ENCODE results near the gene USP33. TPM values are rescaled to one million over a fixed set of nuclear protein-coding genes. Genes with fewer than 3 reads are reported as not detected.

The USP33 gene
- total RNA-seq, 2 experiments from 2014 or later, result 47.8 to 67.0 TPM

- Histone ChIP-seq H2AFZ (ENCODE audit: low read length) (no peak overlapping the region), H3K9me2 (ENCODE audit: insufficient read depth, low read length) (no peaks in the 10 kb centered on the region), H3K27ac (ENCODE audit: low read depth, low read length, poor library complexity, severe bottlenecking) (no peak overlapping the region), H3K9me3 (ENCODE audit: low read length) (no peaks in the 10 kb centered on the region), H3K4me3 (ENCODE audit: low read depth, low read length, poor library complexity, severe bottlenecking) (no peak overlapping the region), H3K79me2 (ENCODE audit: insufficient read depth, low read depth, low read length) (no peaks in the 10 kb centered on the region), H3K36me3 (ENCODE audit: insufficient read depth, low read length) (peaks cover 64% of the 10 kb centered on the region), H4K20me1 (ENCODE audit: insufficient read depth, low read length) (no peaks in the 10 kb centered on the region), H3K4me2 (ENCODE audit: low read length) (no peak overlapping the region), H3K4me1 (ENCODE audit: insufficient read depth, low read length, poor library complexity, severe bottlenecking) (no peaks in the 10 kb centered on the region)
- no peak for DNase-seq (ENCODE audit: low spot score)
- no peak for TF ChIP-seq EZH2phosphoT487 (IDR thresholded peaks at IDR 0.05; ENCODE audit: borderline replicate concordance, low read depth, low read length)
- no peak for TF ChIP-seq CTCF (conservative IDR thresholded peaks at IDR 0.05; ENCODE audit: low read length)
- intact Hi-C loops (cut with micrococcal nuclease; ENCODE audit: unreplicated experiment), result loop anchor here (10.0 kb wide), 1 partner anchor 189 kb away; no protein-coding TSS in a partner anchor
- POLR2A ChIA-PET, result interaction anchor here (0.5 to 0.9 kb wide), 4 partner anchors 92 to 334 kb away, joined by 3 to 4 read pairs (median 3); no protein-coding TSS in a partner anchor
- CTCF ChIA-PET (ENCODE audit: unreplicated experiment), result no interaction called here
- BruUV-seq (replicated peaks), result no TSS peak
Observed at GRCh38 chr1:77716065-77716464, 43.6 kb downstream of the USP33 start.

- ChIA-PET CTCF (ENCODE audit: unreplicated experiment) (no interaction called here), POLR2A (interaction anchor here (0.7 to 1.1 kb wide), 2 partner anchors 9 to 442 kb away, joined by 3 read pairs; no protein-coding TSS in a partner anchor)
- no peak overlapping the region for H3K4me3 ChIP-seq (ENCODE audit: low read depth, low read length, poor library complexity, severe bottlenecking)
- no peaks in the 10 kb centered on the region for H3K4me1 ChIP-seq (ENCODE audit: insufficient read depth, low read length, poor library complexity, severe bottlenecking)
- no peaks in the 10 kb centered on the region for H3K9me3 ChIP-seq (ENCODE audit: low read length)
- H3K36me3 ChIP-seq (ENCODE audit: insufficient read depth, low read length), result peaks cover 76% of the 10 kb centered on the region
- H4K20me1 ChIP-seq (ENCODE audit: insufficient read depth, low read length), result no peaks in the 10 kb centered on the region
- H3K79me2 ChIP-seq (ENCODE audit: insufficient read depth, low read depth, low read length), result no peaks in the 10 kb centered on the region
- H2AFZ ChIP-seq (ENCODE audit: low read length), result no peak overlapping the region
- H3K4me2 ChIP-seq (ENCODE audit: low read length), result no peak overlapping the region
- no peak overlapping the region for H3K27ac ChIP-seq (ENCODE audit: low read depth, low read length, poor library complexity, severe bottlenecking)
- TF ChIP-seq EZH2phosphoT487 (IDR thresholded peaks at IDR 0.05; ENCODE audit: borderline replicate concordance, low read depth, low read length), result no peak
- no peak for TF ChIP-seq CTCF (conservative IDR thresholded peaks at IDR 0.05; ENCODE audit: low read length)
- no TSS peak for BruUV-seq (replicated peaks)
- no peak for DNase-seq (ENCODE audit: low spot score)
- H3K9me2 ChIP-seq (ENCODE audit: insufficient read depth, low read length), result no peaks in the 10 kb centered on the region
- intact Hi-C loops (cut with micrococcal nuclease; ENCODE audit: unreplicated experiment), result loop anchor here (10.0 kb wide), 1 partner anchor 195 kb away; no protein-coding TSS in a partner anchor
Observed at GRCh38 chr1:77709727-77710126, 49.9 kb downstream of the USP33 start.

GRCh38 chr1:77706321-77706720 is 53.3 kb downstream of the USP33 start:
- Histone ChIP-seq H3K27ac (ENCODE audit: low read depth, low read length, poor library complexity, severe bottlenecking) (no peak overlapping the region), H3K9me2 (ENCODE audit: insufficient read depth, low read length) (no peaks in the 10 kb centered on the region), H3K4me1 (ENCODE audit: insufficient read depth, low read length, poor library complexity, severe bottlenecking) (no peaks in the 10 kb centered on the region), H3K36me3 (ENCODE audit: insufficient read depth, low read length) (peaks cover 49% of the 10 kb centered on the region), H3K79me2 (ENCODE audit: insufficient read depth, low read depth, low read length) (no peaks in the 10 kb centered on the region), H2AFZ (ENCODE audit: low read length) (no peak overlapping the region), H3K9me3 (ENCODE audit: low read length) (no peaks in the 10 kb centered on the region), H4K20me1 (ENCODE audit: insufficient read depth, low read length) (no peaks in the 10 kb centered on the region), H3K4me3 (ENCODE audit: low read depth, low read length, poor library complexity, severe bottlenecking) (no peak overlapping the region), H3K4me2 (ENCODE audit: low read length) (no peak overlapping the region)
- ChIA-PET POLR2A (no interaction called here), CTCF (ENCODE audit: unreplicated experiment) (no interaction called here)
- no peak for DNase-seq (ENCODE audit: low spot score)
- intact Hi-C loops (cut with micrococcal nuclease; ENCODE audit: unreplicated experiment), result no loop called here
- no peak for TF ChIP-seq CTCF (conservative IDR thresholded peaks at IDR 0.05; ENCODE audit: low read length)
- no peak for TF ChIP-seq EZH2phosphoT487 (IDR thresholded peaks at IDR 0.05; ENCODE audit: borderline replicate concordance, low read depth, low read length)
- no TSS peak for BruUV-seq (replicated peaks)

All from OCI-LY7 (cell line).